ENCODE measurements around the gene PNPLA7. TPM values are rescaled to one million over a fixed set of nuclear protein-coding genes. Genes with fewer than 3 reads are reported as not detected.

PNPLA7 gene
- total and polyA plus RNA-seq, 8 donors, result 3.5 to 51.3 (median 16.6) TPM

DNA sequence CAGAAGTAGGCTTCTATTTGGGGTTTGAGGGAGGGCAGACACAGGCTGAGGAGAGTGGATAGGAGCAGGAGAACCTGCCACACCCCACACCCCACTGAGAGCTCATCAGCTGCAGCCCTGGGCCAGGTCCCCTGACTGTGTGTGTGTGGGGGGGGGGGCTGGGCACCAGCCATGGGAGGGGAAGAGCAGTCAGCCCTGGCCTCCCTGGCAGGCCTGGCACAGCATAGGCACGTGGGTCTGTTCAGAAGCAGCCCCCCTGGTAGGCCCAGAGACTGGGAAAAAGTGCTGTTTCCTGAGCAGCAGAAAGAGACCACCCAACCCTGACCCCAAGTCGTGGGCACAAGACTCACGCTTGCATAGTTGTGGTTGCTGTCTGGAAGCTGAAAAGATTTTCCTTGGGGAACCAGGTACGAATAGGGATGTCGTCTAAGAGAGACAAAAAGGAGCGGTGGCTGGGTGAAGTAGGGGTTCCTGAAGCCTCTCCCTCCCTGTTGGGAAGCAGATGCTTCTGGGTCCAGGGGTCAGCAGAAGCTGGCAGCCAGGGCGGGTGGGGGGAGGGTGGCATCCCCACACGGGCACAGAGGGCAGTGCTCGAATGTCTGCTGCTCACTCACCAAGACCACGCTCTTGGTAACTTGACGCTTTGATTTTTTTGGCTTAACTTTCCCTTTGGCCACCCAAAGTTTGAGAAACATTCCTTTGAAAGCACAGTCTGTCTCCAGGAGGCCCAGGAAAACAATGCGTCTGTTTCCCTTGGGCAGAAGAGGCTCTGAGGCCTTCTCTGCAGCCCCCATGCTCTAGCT, 93.9 kb downstream of the PNPLA7 start:
- intact Hi-C loops (cut with DNase I; ENCODE audit: low total_unique reads), result no loop called here
- H3K27me3 ChIP-seq, result no peaks in the 10 kb centered on the region
- peaks cover 10 to 43% (median 31%) of the 10 kb centered on the region in 4 donors for H3K36me3 ChIP-seq
- 82 to 92% (median 87%) methylated on average over 11 to 12 of the region's 12 CpGs for WGBS, 5 donors
- peak overlapping the region in 4 of 5 donors; percentile 56 to 88 (median 82) for H3K27ac ChIP-seq
- H3K4me1 ChIP-seq, result peaks cover 39 to 75% (median 61%) of the 10 kb centered on the region in 4 donors
- no peak overlapping the region for H3K4me3 ChIP-seq
- DNase-seq, result peak in 1 of 2 donors; percentile 13
- no peak for TF ChIP-seq POLR2A (IDR thresholded peaks at IDR 0.05)
- TF ChIP-seq POLR2AphosphoS5 (IDR thresholded peaks at IDR 0.05), result no peak
- TF ChIP-seq, protein P1, sequence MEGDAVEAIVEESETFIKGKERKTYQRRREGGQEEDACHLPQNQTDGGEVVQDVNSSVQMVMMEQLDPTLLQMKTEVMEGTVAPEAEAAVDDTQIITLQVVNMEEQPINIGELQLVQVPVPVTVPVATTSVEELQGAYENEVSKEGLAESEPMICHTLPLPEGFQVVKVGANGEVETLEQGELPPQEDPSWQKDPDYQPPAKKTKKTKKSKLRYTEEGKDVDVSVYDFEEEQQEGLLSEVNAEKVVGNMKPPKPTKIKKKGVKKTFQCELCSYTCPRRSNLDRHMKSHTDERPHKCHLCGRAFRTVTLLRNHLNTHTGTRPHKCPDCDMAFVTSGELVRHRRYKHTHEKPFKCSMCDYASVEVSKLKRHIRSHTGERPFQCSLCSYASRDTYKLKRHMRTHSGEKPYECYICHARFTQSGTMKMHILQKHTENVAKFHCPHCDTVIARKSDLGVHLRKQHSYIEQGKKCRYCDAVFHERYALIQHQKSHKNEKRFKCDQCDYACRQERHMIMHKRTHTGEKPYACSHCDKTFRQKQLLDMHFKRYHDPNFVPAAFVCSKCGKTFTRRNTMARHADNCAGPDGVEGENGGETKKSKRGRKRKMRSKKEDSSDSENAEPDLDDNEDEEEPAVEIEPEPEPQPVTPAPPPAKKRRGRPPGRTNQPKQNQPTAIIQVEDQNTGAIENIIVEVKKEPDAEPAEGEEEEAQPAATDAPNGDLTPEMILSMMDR (IDR thresholded peaks at IDR 0.05), result no peak
- TF ChIP-seq EP300 (IDR thresholded peaks at IDR 0.05), result no peak
- H3K9me3 ChIP-seq, result no peaks in the 10 kb centered on the region

- H3K9me3 ChIP-seq, result no peaks in the 10 kb centered on the region
- no peak for TF ChIP-seq POLR2A (IDR thresholded peaks at IDR 0.05)
- TF ChIP-seq EP300 (IDR thresholded peaks at IDR 0.05), result no peak
- TF ChIP-seq, protein P1 (IDR thresholded peaks at IDR 0.05), result no peak
- no peak for TF ChIP-seq POLR2AphosphoS5 (IDR thresholded peaks at IDR 0.05)
- peaks cover 10 to 37% (median 29%) of the 10 kb centered on the region in 4 donors for H3K36me3 ChIP-seq
- DNase-seq, result peak in 1 of 2 donors; percentile 13
- no peak overlapping the region for H3K4me3 ChIP-seq
- 78 to 91% (median 88%) methylated on average over 9 to 18 of the region's 18 CpGs for WGBS, 5 donors
- H3K27ac ChIP-seq, result peak overlapping the region in 4 of 5 donors; percentile 85 to 90 (median 85)
- intact Hi-C loops (cut with DNase I; ENCODE audit: low total_unique reads), result no loop called here
- H3K4me1 ChIP-seq, result peaks cover 39 to 67% (median 59%) of the 10 kb centered on the region in 4 donors
- no peaks in the 10 kb centered on the region for H3K27me3 ChIP-seq
Measured at GRCh38 chr9:137455359-137455991, 94.7 kb downstream of the PNPLA7 start.

DNA sequence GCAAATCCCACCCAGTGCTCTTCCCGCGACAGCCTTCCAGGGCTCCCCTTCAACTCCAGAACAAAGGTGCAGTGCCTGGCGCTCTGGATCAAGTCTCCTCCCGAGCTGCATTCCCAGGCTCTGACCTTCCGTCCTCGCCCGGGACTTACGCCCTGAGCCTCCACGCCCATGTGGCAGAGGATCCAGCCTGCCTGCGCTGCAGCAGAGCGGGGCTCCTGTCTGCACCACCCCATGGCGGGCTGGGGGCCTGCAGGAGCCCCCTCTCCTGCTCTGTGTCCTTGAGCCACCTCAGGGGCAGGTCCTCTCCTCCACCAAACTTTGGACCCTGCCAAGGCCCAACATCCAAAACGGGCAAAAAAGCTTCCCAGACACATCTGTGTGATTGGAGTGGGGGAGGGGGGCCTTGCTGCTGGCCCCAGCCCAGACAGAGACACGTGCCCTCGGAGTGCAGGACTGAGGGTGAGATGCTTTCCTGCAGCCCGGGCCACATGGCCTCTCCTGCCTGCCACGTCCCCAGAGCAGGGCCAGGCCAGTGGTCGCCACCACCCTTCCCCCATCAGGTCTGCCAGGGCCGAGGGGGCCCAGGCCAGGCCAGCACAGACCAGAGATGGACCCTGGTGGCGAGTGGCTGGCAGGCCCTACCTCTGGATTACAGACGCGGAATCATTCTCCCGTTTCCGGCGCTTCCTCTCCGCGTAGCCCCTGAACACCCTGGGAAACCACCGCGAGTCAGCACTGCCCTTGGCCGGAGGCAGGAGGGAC, 95.4 kb downstream of the PNPLA7 start:
- peak overlapping the region; percentile 85 to 92 (median 85) for H3K27ac ChIP-seq
- intact Hi-C loops (cut with DNase I; ENCODE audit: low total_unique reads), result no loop called here
- WGBS, 5 donors, result 51 to 64% (median 57%) methylated on average over 25 to 30 of the region's 30 CpGs

More for the DNA sequence above, 95.4 kb downstream of the PNPLA7 start:
- Histone ChIP-seq H3K4me3 (peak overlapping the region; percentile 38 to 56 (median 49)), H3K36me3 (peaks cover 10 to 41% (median 33%) of the 10 kb centered on the region in 4 donors), H3K27me3 (no peaks in the 10 kb centered on the region), H3K4me1 (peaks cover 34 to 62% (median 54%) of the 10 kb centered on the region in 4 donors), H3K9me3 (no peaks in the 10 kb centered on the region)
- peak in 2 of 3 donors; percentile 13 to 49 for TF ChIP-seq POLR2AphosphoS5 (IDR thresholded peaks at IDR 0.05)
- TF ChIP-seq, protein P1 (IDR thresholded peaks at IDR 0.05), result no peak
- peak; percentile 71 to 82 for DNase-seq

Data from stomach (tissue), 9 donors.